ENCODE results near the gene ATP6AP1.

- TF ChIP-seq POLR2AphosphoS5 (IDR thresholded peaks at IDR 0.05; ENCODE audit: low read depth, low read length) (no peak), POLR2A (IDR thresholded peaks at IDR 0.05; ENCODE audit: low read depth, low read length) (no peak)
These were observed 45.2 kb downstream of the ATP6AP1 start for GRCh38 chrX:154473683-154474082.

Measured in GM12892 (cell line).